K562 (cell line): ENCODE measurements around the gene KLHL22. TPM values are rescaled to one million over a fixed set of nuclear protein-coding genes. Genes with fewer than 3 reads are reported as not detected.

Experiments used
- CBX3 ChIP-seq, 2 experiments: IDR thresholded peaks; 1 replicate in 1 of 2; 2 replicates in 1 of 2; pipeline ENCODE4 v1.6.1; 2012; ENCODE audit warnings: inconsistent platforms in 2 of 2, low read length in 2 of 2, borderline replicate concordance in 1 of 2, control low read depth in 1 of 2
- E2F3 ChIP-seq: fragments of 250-450 bp; sonication (Bioruptor Pico); IDR thresholded peaks from 2 replicates; pipeline ENCODE4 v1.4.0; 2020; ENCODE audit warnings: mild to moderate bottlenecking
- FIP1L1 ChIP-seq: fragments of 200-400 bp; formaldehyde crosslinking; IDR thresholded peaks from 2 replicates; pipeline ENCODE4 v1.6.1; 2018; ENCODE audit warnings: mild to moderate bottlenecking, low read depth, low read length; ENCODE audit not compliant: poor library complexity, severe bottlenecking
- FOXP1 ChIP-seq: sonication (generic); formaldehyde crosslinking; IDR thresholded peaks from 2 replicates; pipeline ENCODE4 v1.8.0; 2022; ENCODE audit warnings: mild to moderate bottlenecking, missing genetic modification reagents
- FUS ChIP-seq: fragments of 200-400 bp; formaldehyde crosslinking; optimal IDR thresholded peaks from 2 replicates; pipeline ENCODE3; 2017; ENCODE audit warnings: low read depth, low read length
- HMG20B ChIP-seq: fragments of 250-450 bp; sonication (Bioruptor Pico); IDR thresholded peaks from 2 replicates; pipeline ENCODE4 v1.5.0; 2021; ENCODE audit warnings: mild to moderate bottlenecking
- KLF16 ChIP-seq: IDR thresholded peaks from 2 replicates; pipeline ENCODE4 v1.6.1; 2016; ENCODE audit warnings: antibody characterized with exemption
- L3MBTL2 ChIP-seq: fragments of 450-650 bp; IDR thresholded peaks from 2 replicates; pipeline ENCODE4 v1.6.1; 2016; ENCODE audit warnings: mild to moderate bottlenecking, moderate library complexity
- MECOM ChIP-seq: fragments of 250-450 bp; sonication (Bioruptor Pico); IDR thresholded peaks from 2 replicates; pipeline ENCODE4 v1.8.0; 2022; ENCODE audit warnings: inconsistent platforms
- PTTG1 ChIP-seq: fragments of 450-650 bp; IDR thresholded peaks from 2 replicates; pipeline ENCODE4 v1.6.1; 2016; ENCODE audit warnings: low read depth, mild to moderate bottlenecking, missing genetic modification characterization, missing compliant biosample characterization
- RBM17 ChIP-seq: fragments of 200-400 bp; formaldehyde crosslinking; IDR thresholded peaks from 2 replicates; pipeline ENCODE4 v1.6.1; 2017; ENCODE audit warnings: low read depth, mild to moderate bottlenecking, low read length, borderline replicate concordance
- RBM25 ChIP-seq: fragments of 200-400 bp; formaldehyde crosslinking; IDR thresholded peaks from 2 replicates; pipeline ENCODE4 v1.6.1; 2018; ENCODE audit warnings: low read length, low read depth, moderate library complexity; ENCODE audit not compliant: severe bottlenecking
- RBM34 ChIP-seq: fragments of 200-400 bp; formaldehyde crosslinking; IDR thresholded peaks from 2 replicates; pipeline ENCODE4 v1.6.1; 2018; ENCODE audit warnings: low read length, borderline replicate concordance; ENCODE audit not compliant: insufficient read depth
- RHOXF2B ChIP-seq: fragments of 250-450 bp; sonication (Bioruptor Pico); conservative IDR thresholded peaks from 2 replicates; pipeline ENCODE4 v1.5.1; 2021
- SOX6 ChIP-seq: fragments of 450-650 bp; IDR thresholded peaks from 2 replicates; pipeline ENCODE4 v1.6.1; 2014; ENCODE audit warnings: mild to moderate bottlenecking
- SRSF3 ChIP-seq: fragments of 200-400 bp; formaldehyde crosslinking; IDR thresholded peaks from 2 replicates; pipeline ENCODE4 v1.6.1; 2016; ENCODE audit warnings: mild to moderate bottlenecking, low read length, moderate library complexity; ENCODE audit not compliant: insufficient read depth
- TEAD1 ChIP-seq, 2 experiments: fragments of 450-650 bp in 1 of 2; sonication (generic) in 1 of 2; formaldehyde crosslinking; IDR thresholded peaks; 2 replicates each; pipeline versions ENCODE4 v1.4.0 to v1.8.0; 2020 to 2022; ENCODE audit warnings: mild to moderate bottlenecking in 2 of 2, missing genetic modification reagents in 1 of 2
- ZEB2 ChIP-seq: fragments of 450-650 bp; IDR thresholded peaks from 2 replicates; pipeline ENCODE4 v1.6.1; 2016
- ZKSCAN8 ChIP-seq: fragments of 200-800 bp; sonication (Bioruptor generic); IDR thresholded peaks from 2 replicates; pipeline ENCODE4 v1.6.1; 2016; ENCODE audit warnings: missing genetic modification characterization, missing compliant biosample characterization
- ZNF384 ChIP-seq: IDR thresholded peaks from 2 replicates; pipeline ENCODE4 v1.6.1; 2012; ENCODE audit warnings: low read depth, low read length, improper control_type of control experiment
- ZNF668 ChIP-seq: fragments of 250-450 bp; sonication (Bioruptor Pico); IDR thresholded peaks from 2 replicates; pipeline ENCODE4 v1.8.0; 2022; ENCODE audit warnings: mild to moderate bottlenecking, inconsistent platforms
- polyA plus RNA-seq, 8 experiments: library from polyadenylated mRNA; depleted of rRNA in 4 of 8; stranded (reverse) in 5 of 8; unstranded in 3 of 8; fragments of >200 nt; fragmentation: Nextera tagmentation in 2 of 8; fragmentation: Illumina TruSeq in 1 of 8; extraction: Ambion mirVana in 2 of 8; extraction: Trizol in 1 of 8; gene quantifications; 2 replicates each; pipeline versions ENCODE4 v1.2.1 to v1.2.3, GENCODE V29; 2011 to 2014; ENCODE audit warnings: inconsistent platforms in 1 of 8, missing spikeins in 1 of 8
- total RNA-seq, 7 experiments: library from RNA; depleted of rRNA in 6 of 7; stranded (reverse); fragments of >200 nt in 6 of 7; fragmentation: Illumina TruSeq in 2 of 7; extraction: Trizol in 2 of 7; gene quantifications; 2 replicates each; pipeline versions ENCODE4 v1.2.1 to v1.2.3, GENCODE V29; 2011 to 2021; ENCODE audit warnings: low replicate concordance in 1 of 7
- TF ChIP-seq, protein P1 (sequence below): fragments of 450-650 bp; formaldehyde crosslinking; conservative IDR thresholded peaks from 2 replicates; pipeline ENCODE4 v1.4.0; 2022; ENCODE audit warnings: mild to moderate bottlenecking, missing genetic modification characterization
- TF ChIP-seq, protein P2 (sequence below), 2 experiments: fragments of 200-800 bp in 1 of 2; sonication (Bioruptor generic) in 1 of 2; sonication (generic) in 1 of 2; formaldehyde crosslinking in 1 of 2; IDR thresholded peaks in 1 of 2; conservative IDR thresholded peaks in 1 of 2; 2 replicates each; pipeline versions ENCODE4 v1.5.0 to v1.6.1; 2016 to 2020; ENCODE audit warnings: missing compliant biosample characterization in 1 of 2, missing genetic modification characterization in 1 of 2, missing genetic modification reagents in 1 of 2
- TF ChIP-seq, protein P3 (sequence below): IDR thresholded peaks from 2 replicates; pipeline ENCODE4 v1.6.1; 2011; ENCODE audit not compliant: insufficient read length; ENCODE audit errors: extremely low read depth
- TF ChIP-seq, protein P4 (sequence below): fragments of 450-650 bp; formaldehyde crosslinking; IDR thresholded peaks from 2 replicates; pipeline ENCODE4 v1.4.0; 2022; ENCODE audit warnings: missing genetic modification characterization

KLHL22 gene
- total and polyA plus RNA-seq, 9 of the 15 experiments (the other 6 are each of a cell fraction or from before 2014, with no cell fraction given) = 1.3 to 25.6 (median 15.2) TPM

DNA sequence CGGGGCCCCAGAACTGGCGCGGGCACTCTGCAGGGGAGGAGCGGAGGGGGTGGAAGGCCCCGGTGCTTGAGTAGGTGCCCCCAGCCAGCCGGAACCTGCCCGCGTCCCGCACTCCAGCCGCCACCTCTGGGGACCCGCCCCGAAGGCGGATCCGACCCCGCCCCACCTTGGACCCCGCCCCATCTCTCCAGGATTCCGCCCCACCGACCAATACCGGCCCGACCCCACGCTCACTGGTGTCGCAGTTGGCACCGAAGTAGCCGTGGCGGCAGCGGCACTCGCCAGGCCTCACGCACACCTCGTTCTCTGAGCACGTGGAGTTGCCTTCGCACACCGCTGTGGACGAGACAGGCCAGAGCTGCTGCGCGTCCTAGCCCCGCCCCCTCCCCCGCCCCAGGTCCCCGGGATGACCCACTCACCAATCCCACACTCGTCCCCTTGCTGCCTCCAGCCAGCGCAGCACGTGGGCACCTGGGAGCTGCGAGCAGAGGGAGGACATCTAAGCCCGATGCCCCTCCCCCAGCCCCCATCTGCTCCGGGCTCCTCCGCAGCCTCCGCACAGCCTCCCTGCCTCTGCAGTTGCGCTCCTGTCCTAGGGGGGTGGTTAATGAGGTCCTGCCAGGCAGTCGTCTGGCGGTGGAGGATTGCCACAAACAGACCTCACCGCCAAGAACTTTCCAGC lies 63.9 kb downstream of the KLHL22 start (continued):
- TF ChIP-seq RBM17 (no peak), L3MBTL2 (peak; percentile 89), FIP1L1 (no peak), ZNF384 (no peak), ZNF668 (CRISPR knock-in tag) (no peak), MECOM (CRISPR knock-in tag) (no peak), E2F3 (CRISPR knock-in tag) (0 out of 2 replicates have a peak, but pooled peaks have one; percentile 35), PTTG1 (tag) (no peak), ZEB2 (no peak), CBX3 (IDR thresholded peaks at IDR 0.05; ENCODE audit: borderline replicate concordance in 1 of 2, low read length in 2 of 2) (peak in 1 of 2 experiments; percentile 71; a peak in 1 of 3 replicates), RBM34 (no peak), FUS (no peak), TEAD1 (CRISPR knock-in tag; IDR thresholded peaks at IDR 0.05) (no peak), ZKSCAN8 (CRISPR knock-in tag) (no peak), RHOXF2B (CRISPR knock-in tag) (no peak), HMG20B (CRISPR knock-in tag) (no peak), SOX6 (no peak), FOXP1 (peak; percentile 66; the same call in 1 of the 2 replicates), KLF16 (no peak), RBM25 (no peak), SRSF3 (no peak)
- TF ChIP-seq, protein P1, sequence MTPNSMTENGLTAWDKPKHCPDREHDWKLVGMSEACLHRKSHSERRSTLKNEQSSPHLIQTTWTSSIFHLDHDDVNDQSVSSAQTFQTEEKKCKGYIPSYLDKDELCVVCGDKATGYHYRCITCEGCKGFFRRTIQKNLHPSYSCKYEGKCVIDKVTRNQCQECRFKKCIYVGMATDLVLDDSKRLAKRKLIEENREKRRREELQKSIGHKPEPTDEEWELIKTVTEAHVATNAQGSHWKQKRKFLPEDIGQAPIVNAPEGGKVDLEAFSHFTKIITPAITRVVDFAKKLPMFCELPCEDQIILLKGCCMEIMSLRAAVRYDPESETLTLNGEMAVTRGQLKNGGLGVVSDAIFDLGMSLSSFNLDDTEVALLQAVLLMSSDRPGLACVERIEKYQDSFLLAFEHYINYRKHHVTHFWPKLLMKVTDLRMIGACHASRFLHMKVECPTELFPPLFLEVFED (CRISPR knock-in tag) = no peak
- TF ChIP-seq, protein P2, sequence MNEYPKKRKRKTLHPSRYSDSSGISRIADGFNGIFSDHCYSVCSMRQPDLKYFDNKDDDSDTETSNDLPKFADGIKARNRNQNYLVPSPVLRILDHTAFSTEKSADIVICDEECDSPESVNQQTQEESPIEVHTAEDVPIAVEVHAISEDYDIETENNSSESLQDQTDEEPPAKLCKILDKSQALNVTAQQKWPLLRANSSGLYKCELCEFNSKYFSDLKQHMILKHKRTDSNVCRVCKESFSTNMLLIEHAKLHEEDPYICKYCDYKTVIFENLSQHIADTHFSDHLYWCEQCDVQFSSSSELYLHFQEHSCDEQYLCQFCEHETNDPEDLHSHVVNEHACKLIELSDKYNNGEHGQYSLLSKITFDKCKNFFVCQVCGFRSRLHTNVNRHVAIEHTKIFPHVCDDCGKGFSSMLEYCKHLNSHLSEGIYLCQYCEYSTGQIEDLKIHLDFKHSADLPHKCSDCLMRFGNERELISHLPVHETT (CRISPR knock-in tag; conservative IDR thresholded peaks at IDR 0.05 in 1 of 2, IDR thresholded peaks at IDR 0.05 in 1 of 2) = 0 out of 4 replicates have a peak, but pooled peaks of 1 of the 2 experiments have one; percentile 37
- TF ChIP-seq, protein P3, sequence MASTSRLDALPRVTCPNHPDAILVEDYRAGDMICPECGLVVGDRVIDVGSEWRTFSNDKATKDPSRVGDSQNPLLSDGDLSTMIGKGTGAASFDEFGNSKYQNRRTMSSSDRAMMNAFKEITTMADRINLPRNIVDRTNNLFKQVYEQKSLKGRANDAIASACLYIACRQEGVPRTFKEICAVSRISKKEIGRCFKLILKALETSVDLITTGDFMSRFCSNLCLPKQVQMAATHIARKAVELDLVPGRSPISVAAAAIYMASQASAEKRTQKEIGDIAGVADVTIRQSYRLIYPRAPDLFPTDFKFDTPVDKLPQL = no peak
- TF ChIP-seq, protein P4, sequence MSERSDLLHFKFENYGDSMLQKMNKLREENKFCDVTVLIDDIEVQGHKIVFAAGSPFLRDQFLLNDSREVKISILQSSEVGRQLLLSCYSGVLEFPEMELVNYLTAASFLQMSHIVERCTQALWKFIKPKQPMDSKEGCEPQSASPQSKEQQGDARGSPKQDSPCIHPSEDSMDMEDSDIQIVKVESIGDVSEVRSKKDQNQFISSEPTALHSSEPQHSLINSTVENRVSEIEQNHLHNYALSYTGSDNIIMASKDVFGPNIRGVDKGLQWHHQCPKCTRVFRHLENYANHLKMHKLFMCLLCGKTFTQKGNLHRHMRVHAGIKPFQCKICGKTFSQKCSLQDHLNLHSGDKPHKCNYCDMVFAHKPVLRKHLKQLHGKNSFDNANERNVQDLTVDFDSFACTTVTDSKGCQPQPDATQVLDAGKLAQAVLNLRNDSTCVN (CRISPR knock-in tag) = no peak
